ENCODE data around the gene DNM3.

DNM3 gene

DNA sequence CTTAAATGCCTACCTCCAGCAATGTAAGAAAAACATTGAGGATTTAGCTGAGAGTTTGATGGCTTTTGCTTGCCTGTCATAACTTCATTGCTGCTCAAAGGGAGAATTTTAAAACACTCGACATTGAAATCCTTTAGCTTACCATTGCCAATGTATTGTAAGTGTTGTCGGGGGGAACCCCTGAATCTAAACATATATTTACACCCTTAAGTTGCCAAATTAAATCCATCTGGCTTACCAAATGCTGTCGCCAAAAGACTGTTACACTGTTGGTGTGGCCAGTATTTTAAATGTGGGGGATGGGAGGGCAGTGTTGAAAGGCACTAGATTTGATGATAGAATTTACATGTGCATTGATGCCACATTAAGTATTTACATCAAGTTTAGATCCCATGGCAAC lies 554.3 kb downstream of the DNM3 start:
- no peak for DNase-seq (ENCODE audit: low read depth)

DNA sequence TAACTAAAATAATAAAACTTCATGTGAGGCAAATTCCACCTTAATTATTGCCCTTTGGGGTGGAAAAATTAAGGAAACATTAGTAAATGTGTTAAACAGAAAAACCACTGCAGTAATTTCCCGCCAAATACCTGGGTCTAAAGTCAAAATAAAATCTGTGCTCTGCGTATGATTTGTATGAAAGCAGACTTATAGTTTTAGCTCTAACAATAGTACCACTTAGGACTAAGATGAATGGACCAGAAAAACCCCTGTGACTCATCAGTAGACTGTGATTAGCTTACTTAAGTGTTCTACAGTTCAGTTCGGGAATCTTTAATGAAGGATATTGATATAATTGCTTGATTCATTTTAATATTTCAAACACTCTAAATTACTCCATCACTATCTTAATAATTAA lies 555.9 kb downstream of the DNM3 start:
- DNase-seq (ENCODE audit: low read depth), result no peak

DNA sequence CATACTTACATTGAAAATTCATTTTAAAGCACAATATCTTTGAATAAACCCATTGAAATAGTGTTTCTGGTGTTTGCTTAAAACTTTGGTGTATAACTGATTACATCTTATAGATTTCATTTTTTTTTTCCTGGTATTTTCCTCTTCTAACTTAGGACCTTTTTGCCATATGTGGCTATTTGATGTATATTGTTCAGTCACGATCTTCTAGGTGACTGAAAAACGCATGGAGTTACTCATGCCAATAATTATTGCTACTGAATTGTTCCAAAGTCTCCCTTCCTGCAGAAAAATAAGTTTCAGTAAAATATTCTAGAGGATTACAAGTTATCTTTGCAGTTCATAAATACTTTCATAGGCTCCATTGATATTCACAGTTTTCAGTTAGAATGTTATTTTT lies 556.3 kb downstream of the DNM3 start:
- DNase-seq (ENCODE audit: low read depth), result no peak

DNA sequence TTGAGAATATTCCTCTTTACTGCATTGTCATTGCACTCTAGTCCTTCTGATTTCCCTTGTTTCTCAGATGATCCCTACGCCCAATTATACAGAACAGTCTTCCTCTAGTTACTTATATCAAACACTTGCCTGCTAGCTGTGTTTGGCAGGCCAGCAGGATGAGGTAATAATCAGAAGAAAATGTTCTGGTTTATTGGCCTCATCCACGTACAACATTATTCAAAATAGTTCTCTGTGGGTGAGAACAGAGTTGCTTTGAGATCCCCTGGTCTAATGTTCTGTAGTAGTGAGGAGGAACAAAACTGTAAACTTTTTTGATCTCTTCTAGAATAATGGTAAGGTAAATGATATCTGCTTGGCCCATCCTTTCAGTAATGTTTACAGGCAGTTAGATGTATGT lies 556.9 kb downstream of the DNM3 start:
- no peak for DNase-seq (ENCODE audit: low read depth)

DNA sequence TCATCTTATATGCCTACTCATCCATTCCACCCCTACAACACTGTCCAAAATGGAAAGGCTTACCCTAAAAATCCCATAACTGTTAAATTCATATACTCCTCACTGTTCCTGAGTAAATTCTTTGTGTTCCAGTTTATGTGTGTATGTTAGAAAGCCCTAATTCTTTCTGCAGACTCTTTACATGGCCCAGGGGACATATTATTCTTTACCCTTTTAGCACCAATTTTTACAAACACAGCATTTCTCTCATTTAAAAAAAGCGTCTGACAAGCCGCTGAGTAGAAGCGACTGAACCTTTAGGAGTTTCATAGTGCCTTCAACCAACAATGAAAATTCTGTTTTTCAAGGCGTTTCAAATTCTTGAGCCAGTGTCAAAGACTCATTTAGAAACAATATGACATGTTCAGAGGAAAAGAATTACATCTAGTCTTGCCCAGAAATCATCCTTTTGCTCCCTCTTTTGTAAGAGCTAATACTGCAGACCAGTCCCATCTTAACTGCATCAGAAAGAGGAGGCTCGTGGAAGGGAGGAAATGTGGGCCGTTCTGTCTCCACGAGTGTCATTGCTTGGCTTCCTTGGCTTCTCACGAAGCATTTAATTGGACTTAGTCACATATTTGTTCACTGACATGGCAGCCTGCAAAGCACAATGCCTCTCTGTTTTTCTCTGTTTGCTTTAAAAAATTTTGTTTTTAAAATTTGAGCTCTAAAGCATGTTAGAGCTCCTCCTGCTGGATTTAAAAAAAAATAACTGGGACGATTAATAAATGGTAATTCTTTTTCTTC lies 557.9 kb downstream of the DNM3 start:
- DNase-seq (ENCODE audit: low read depth), result no peak

DNA sequence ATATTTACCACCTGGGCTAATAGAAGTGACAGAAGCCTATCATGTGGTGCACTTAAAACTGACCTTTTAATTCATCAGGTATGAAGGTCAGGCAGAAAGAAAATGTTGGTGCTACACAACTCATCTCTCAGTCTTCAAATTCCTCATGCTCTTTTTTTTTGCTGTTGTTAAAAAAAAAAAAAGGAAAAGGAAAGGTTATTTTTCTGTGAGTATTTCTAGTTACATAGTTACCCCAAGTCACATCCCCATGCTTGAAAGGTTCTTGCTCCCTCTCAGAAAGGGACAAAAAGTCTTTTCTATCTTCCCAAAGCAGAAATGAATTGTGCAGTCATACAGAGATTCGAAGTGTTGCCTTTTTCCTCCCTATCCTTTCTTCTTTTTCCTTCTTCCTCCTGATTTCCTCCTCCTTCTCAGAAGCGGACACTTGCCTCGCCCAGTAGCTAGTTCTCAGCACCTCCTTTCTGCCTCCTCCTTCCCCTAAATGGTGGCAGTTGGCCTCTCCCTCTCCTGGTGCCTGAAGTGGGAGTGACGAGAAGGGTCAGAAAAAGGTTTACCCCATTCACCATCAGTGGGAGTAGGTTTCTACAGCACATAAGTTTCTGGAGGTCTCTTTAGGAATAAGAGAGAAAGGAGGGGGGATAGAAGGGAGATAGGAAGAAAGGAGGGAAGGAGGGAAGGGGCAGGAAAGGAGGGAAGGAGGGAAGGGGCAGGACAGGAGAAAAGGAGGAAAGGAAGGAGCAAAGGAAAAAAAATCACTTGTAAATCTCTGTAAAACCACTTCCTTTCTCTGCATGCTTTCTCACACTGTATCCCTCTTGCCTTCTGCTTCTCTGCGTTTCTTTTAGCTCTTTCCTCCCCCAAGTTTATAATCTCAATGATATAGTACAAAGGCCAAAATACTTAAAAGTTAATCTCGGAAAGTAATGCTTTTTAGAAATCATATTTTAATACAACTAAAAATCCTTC lies 558.7 kb downstream of the DNM3 start:
- DNase-seq (ENCODE audit: low read depth), result no peak

DNA sequence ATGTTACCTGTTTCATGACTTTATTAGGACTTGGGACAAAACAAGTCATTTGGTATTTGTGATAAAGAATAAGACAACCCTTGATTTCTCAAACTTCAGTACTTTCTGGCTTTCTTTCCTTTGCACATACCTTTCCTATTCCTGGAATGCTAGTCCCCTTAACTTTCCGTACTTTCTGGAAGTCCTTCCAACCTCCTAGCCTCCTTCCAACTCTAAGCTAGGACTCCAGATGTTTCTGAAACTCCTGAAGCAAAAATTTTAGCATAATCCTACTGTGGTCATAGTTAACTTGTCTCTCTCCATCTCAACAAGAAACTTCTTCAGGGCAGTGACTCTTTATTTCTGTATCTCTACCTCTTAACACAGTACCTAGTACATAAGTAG lies 559.4 kb downstream of the DNM3 start:
- no peak for DNase-seq (ENCODE audit: low read depth)

DNA sequence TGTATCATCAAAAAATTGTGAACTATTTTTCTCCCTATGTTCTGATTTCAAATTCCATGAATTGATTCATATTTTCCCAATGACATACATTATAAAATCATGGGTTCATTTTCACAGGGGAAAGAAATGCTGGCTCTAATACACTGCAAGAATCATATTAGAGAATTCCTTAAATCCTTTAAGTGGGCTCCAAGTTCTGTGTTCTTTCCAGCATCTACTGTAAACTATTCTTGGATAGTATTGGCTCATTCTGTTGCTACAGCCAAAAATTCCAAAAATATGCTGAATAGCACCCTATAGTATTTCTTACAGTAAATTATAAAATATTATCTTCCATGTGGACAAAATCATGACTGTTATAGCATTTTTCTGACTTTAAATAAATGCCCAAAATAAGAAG lies 560.2 kb downstream of the DNM3 start:
- DNase-seq (ENCODE audit: low read depth), result no peak

DNA sequence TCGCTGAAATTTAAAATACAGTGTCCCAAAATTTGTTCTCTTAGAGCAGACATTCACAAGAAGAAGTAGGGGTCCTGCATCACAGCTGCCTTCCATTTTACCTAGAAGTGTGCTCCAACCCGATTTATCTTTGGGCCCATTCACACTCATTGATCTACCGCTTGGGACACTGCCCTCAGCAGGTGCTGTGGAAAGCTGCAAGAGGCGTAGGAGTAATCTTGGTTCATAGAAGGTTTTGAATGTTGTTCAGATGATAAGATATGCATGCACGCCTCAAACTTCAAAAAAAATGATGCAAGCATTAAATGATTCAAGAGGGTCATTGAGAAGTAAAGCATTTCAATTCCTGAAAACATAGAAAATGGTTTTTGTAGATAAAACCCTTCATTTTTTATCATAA lies 560.6 kb downstream of the DNM3 start:
- DNase-seq (ENCODE audit: low read depth), result no peak

DNA sequence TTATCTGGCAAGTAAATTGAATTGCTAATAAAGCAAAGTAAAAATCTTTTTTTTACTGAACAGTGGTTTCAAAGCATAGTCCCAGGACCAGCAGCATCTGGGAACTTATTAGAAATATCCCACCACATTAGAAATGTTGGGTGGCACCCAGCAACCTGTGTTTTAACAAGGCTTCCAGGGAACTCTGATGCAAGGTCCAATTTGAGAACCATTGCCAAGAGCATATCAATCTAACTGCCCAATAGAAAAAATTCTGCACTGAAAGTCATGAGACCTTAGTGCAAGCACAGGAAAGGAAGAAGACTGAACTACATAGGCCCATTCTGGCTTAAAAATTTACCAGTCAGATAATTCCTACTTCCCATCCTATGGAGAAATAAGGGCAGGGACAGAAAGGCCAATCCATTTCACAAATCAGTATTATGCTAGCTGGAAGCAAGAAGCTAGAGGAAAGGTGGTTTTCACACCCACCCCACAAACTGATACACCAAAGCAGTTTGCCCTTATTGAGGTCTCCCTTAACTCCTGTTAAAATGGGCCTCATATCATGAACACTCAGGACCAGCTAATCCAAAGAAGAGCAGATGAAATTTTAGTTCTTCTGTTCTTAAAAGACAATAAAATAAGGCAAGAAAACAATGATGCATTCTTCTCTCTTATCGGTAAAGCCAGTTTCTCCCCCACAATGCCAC lies 561.7 kb downstream of the DNM3 start:
- DNase-seq (ENCODE audit: low read depth), result no peak

DNA sequence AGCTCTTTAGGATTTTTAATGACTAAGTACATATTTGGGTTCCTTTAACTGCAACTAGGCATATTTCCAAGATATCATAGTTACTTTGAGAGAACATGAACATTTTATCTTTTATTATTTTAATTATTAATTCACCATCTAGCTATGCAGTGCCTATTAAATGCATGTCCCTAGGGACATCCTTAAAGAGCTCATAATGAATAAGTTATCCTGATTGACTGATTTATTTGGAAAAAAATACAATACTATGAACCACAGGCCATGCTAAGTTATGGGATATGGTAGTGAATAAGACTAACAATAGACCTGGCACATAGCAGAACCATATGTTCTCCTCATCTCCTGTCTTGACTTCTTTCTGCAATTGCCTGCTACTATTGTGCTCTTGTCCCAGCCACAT lies 562.8 kb downstream of the DNM3 start:
- DNase-seq (ENCODE audit: low read depth), result no peak

DNA sequence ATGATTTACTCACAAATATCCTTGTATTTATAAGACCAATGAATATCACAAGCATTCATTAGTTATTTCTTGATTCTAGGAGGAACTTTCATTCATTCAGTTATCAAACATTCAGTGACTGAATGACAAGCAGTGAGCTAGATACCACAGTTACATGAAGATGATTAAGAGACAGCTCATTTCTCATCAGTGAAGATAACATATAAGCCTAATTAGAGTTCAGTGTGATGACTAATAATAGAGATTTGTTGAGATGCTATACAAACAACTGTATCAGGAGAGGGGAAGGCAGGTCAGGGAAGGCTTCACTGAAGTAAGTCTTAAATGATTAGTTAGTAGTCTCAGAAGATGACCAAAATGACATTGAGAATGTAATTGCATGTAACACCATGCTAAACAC lies 564.6 kb downstream of the DNM3 start:
- no peak for DNase-seq (ENCODE audit: low read depth)

DNA sequence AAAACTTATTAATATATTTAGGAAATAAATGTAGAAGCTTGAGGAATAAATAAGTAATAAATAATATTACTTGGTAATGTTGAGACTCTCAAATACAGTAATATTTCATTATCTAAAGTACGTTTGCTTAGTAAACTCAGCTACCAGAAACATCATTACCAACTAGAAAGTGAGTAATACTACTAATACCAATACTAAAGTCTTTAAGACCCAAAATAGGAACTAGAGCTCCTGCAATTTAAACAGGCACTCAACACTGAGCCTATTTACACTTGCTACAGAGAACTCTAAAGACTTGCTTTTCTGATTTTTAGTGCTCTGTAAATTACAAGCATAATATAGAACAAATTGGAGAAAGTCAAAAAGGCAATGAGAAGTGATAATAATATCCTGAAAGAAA lies 565.7 kb downstream of the DNM3 start:
- DNase-seq (ENCODE audit: low read depth), result no peak

DNA sequence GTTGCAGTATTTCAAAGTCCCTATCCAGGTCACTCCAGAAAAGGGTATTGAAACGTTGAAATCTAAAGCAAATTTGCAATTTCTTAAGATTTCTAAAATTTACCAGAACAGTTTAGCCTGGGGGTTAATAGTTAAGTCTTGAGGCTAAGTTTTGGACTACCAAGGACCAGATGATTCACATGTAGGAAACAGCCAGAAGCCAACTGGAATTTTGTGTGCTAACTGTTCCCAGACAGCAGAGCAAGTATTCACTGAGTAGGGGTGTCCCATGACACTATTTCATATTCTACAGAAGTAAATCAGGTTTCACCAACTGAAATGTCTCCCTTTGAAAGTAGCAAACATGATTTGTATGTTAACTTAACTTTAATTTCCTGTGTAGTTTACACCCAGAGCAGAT lies 567.7 kb downstream of the DNM3 start:
- DNase-seq (ENCODE audit: low read depth), result no peak

DNA sequence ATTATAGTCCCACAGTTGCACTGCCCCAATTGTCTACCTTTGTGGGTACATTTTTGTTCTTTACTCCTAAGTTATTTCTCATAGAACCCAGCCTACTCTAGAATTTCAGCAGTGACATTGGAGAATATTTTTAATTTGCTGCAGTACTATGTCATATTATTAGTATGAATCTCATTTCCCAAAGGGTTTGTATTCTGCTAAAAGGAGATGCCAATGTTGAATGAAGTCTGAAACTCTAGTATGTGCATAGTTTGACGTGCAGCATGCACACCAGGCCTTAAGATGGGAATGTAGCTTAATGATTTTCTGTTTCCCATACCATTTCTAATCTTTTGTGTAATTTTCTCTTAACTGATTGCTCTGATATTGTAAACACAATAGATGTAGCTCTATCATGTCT lies 568.7 kb downstream of the DNM3 start:
- DNase-seq (ENCODE audit: low read depth), result no peak

DNA sequence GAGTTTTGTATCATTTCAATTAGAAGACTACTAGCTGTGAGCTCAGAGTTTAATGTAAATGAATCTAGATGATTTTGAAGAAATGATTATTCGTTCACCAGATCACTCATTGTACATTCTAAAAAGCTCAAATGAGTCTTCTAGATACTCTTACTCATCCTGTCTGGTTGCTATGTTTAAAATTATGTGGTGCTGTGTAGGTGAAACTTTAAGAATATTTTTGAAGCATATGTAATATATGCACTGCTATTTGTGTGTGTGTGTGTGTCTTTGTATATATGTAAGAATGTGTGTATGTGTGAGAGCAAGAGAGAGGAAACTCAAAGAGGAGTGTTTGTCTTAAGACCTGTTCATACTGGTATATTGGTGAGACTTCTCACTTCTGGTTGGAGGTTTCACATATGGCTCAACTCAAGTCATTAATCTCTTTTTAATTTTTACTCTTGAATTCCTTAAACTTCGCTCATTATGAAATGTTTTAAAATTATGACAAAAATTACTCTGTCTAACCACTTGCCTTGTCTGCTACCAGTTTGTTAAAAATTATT lies 570.6 kb downstream of the DNM3 start:
- no peak for DNase-seq (ENCODE audit: low read depth)

DNA sequence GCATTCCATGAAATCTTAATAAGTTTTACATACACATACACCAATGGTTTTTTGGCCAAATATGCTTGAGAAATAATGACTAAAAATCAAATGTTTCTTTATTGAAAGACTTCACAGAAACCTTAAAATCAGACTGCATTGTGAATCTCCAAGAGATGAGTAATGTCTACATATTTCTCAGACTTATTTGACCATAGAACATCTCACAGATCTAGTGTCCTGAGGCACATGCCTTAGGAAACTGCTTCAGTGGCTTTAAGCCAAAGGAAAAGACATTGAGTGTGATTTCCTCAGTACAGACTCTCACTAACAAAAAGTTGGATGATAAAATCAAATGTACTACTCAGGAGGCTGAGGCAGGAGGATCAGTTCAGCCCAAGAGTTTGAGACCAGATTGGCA lies 573.0 kb downstream of the DNM3 start:
- no peak for DNase-seq (ENCODE audit: low read depth)

DNA sequence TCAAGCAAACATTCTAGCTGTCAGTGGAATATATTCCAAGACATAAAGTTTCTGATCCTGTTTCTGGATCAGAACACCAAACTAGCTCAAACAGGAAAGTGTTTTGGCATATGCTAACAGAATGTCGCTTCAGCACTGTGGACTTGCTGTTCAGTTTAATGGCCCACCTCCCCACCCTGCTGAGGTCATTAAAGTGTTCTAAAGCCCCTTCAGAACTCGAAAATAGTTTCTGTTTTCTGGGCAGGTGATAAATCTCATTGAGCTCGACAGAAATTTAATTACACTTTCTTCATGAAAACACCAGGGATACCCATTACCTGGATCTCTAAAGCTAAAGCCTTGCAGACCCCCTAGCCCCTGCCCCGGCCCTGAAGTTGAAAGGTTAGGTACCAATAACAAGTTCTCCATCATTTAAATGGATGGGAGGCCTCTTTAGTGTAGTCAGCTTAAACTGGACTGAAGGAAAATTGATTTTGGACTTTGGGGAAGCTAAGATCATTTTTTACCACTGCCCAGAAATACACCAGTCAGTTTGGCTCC lies 575.3 kb downstream of the DNM3 start:
- no peak for DNase-seq (ENCODE audit: low read depth)

DNA sequence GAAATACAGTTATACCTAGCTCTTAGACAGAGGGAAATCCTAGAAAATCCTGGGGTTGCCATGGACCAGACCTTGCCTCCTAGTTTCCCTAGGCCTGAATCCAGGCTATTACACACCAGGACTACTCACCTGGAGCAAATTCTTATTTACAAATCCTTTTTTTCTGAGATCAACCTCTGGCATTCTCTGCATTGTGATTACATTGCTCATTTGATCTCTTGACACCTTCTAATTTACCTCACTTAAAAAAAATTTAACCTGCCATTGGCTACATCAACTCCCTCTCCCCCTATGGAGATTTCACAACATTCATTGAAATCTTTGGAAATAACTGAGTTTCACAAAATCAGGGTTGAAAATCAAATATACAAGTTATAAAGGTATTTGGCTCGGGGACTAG lies 576.3 kb downstream of the DNM3 start:
- no peak for DNase-seq (ENCODE audit: low read depth)

DNA sequence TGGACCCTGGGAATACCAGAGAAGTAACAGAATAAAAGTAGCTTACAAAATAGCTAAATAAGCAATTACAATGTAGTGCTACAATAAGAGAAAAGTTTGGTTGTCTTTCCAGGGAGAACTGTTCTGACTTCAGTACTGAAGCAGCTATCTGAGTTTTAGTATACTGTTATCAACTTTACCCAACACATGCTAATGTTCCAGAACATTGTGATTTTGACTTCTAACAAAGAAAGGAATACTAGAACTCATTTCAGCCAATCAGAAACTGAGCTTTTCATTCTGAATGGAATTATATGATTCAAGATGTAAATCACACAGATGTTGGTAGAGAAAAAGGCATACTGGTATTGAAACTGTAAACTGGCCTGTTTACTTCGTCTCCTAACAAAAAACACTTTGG lies 579.1 kb downstream of the DNM3 start, which contains the start of gene C1orf105:
TSS of gene C1orf105 (plus strand) at position 301 of the 400 bp plus-strand sequence. CDS start 201 bp downstream, outside the sequence.
- no peak for DNase-seq (ENCODE audit: low read depth)

DNA sequence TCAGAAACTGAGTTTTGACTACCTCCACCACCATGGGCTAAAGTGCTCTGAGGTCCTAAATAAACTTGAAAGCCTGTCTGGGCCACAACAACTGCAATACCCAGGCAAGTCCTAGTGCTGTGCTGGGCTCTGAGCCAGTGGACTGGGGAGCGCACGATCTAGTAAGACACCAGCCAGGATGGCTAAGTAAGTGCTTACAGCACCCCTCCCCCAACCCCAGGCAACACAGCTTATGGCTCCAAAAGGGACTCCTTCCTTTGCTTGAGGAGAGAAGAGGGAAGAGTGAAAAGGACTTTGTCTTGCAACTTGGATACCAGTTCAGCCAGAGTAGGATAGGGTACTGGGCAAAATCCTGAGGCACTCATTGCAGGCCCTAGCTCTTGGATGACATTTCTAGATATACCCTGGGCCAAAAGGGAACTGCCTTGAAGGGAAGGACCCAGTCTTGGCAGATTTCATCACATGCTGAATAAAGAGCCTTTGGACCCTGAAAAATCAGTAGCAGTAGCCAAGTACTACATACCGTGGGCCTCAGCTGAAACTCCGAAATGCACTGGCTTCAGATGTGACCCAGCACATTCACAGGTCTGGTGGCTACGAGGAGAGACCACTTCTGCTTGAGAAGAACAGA lies 580.8 kb downstream of the DNM3 start:
- no peak for DNase-seq (ENCODE audit: low read depth)

DNA sequence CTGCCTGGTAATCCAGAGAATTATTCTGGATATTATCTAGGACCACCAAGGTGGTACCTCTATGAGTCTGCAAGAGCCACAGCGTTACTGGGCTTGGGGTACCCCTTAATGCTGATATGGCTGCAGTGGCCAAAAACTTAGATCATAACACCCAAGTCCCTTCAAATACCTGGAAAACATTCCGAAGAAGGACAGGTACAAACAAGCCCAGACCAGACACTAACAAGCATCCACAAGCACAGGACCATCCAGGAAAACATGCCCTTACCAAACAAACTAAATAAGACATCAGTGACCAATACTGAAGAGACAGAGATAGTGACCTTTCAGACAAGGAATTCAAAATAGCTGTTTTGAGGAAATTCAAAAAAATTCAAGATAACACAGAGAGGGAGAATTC lies 582.0 kb downstream of the DNM3 start:
- DNase-seq (ENCODE audit: low read depth), result no peak

Measured in activated T-helper 9 cell treated with anti-CD3 and anti-CD28 coated beads, Interleukin-2, amount 50 U/mL, for 16 hours (primary cell).